WERI-Rb-1 (cell line): Measurements from ENCODE around the gene CFAP251.

Experiments
- DNase-seq: peaks from one replicate; pipeline ENCODE4 v3.0.0-alpha.2; 2020
- H3K27ac ChIP-seq: fragments of 250-450 bp; sonication (Bioruptor Pico); 2 replicates; pipeline ENCODE4 v1.5.1; 2020; ENCODE audit warnings: mild to moderate bottlenecking, moderate library complexity
- H3K27me3 ChIP-seq: fragments of 250-450 bp; sonication (Bioruptor Pico); 2 replicates; pipeline ENCODE4 v1.5.1; 2021; ENCODE audit warnings: mild to moderate bottlenecking, low read depth, moderate library complexity; ENCODE audit not compliant: insufficient read depth, severe bottlenecking
- H3K36me3 ChIP-seq: fragments of 250-450 bp; sonication (Bioruptor Pico); 2 replicates; pipeline ENCODE4 v1.5.1; 2020; ENCODE audit warnings: mild to moderate bottlenecking, moderate library complexity
- H3K4me3 ChIP-seq: 2 replicates; pipeline ENCODE4 v1.5.1; 2011; ENCODE audit warnings: low read depth, mild to moderate bottlenecking, control low read depth, low read length
- H3K9me3 ChIP-seq: fragments of 250-450 bp; sonication (Bioruptor Pico); 2 replicates; pipeline ENCODE4 v1.5.1; 2021; ENCODE audit warnings: mild to moderate bottlenecking, moderate library complexity; ENCODE audit not compliant: severe bottlenecking
- CTCF ChIP-seq: IDR thresholded peaks from 2 replicates; pipeline ENCODE4 v1.5.1; 2011; ENCODE audit warnings: low read depth, mild to moderate bottlenecking, control low read depth, inconsistent platforms, low read length

CFAP251 gene

GRCh38 chr12:122030424-122031035 is 112.1 kb downstream of the CFAP251 start:
- no peaks in the 10 kb centered on the region for H3K9me3 ChIP-seq
- no peak overlapping the region for H3K4me3 ChIP-seq
- no peak for TF ChIP-seq CTCF
- H3K36me3 ChIP-seq = peaks cover 3% of the 10 kb centered on the region; the same call in 1 of the 2 replicates
- no peak for DNase-seq
- H3K27me3 ChIP-seq = no peaks in the 10 kb centered on the region
- no peak overlapping the region for H3K27ac ChIP-seq

- TF ChIP-seq CTCF = peak; percentile 93
- H3K36me3 ChIP-seq = peaks cover 11% of the 10 kb centered on the region
- H3K9me3 ChIP-seq = no peaks in the 10 kb centered on the region
- no peak overlapping the region for H3K27ac ChIP-seq
- H3K27me3 ChIP-seq = no peaks in the 10 kb centered on the region
- no peak overlapping the region for H3K4me3 ChIP-seq
- DNase-seq = peak; percentile 53
Measured at GRCh38 chr12:122031342-122032216, 113.2 kb downstream of the CFAP251 start.

GRCh38 chr12:122032580-122032979 is 114.2 kb downstream of the CFAP251 start:
- TF ChIP-seq CTCF = no peak
- Histone ChIP-seq H3K27me3 (no peaks in the 10 kb centered on the region), H3K36me3 (peaks cover 18% of the 10 kb centered on the region), H3K9me3 (no peaks in the 10 kb centered on the region), H3K27ac (no peak overlapping the region), H3K4me3 (no peak overlapping the region)
- no peak for DNase-seq

- Histone ChIP-seq H3K27ac (no peak overlapping the region), H3K9me3 (no peaks in the 10 kb centered on the region), H3K4me3 (no peak overlapping the region)
Measured at GRCh38 chr12:122035292-122035691, 116.9 kb downstream of the CFAP251 start.

GRCh38 chr12:122036153-122036552 is 117.8 kb downstream of the CFAP251 start:
- Histone ChIP-seq H3K36me3 (peaks cover 23% of the 10 kb centered on the region), H3K4me3 (no peak overlapping the region), H3K27ac (no peak overlapping the region), H3K9me3 (no peaks in the 10 kb centered on the region), H3K27me3 (no peaks in the 10 kb centered on the region)
- DNase-seq = no peak
- TF ChIP-seq CTCF = no peak

More at GRCh38 chr12:122035292-122035691, 116.9 kb downstream of the CFAP251 start:
- Histone ChIP-seq H3K36me3 (peaks cover 23% of the 10 kb centered on the region), H3K27me3 (no peaks in the 10 kb centered on the region)
- no peak for TF ChIP-seq CTCF
- no peak for DNase-seq
